ELR (cell line): ENCODE measurements around the gene FHL2.
"Not testable (repeated sequence)": the region's sequence is repeated elsewhere in the genome, so short reads cannot be mapped to it uniquely, and the experiment has no call there.

Source experiments
- DNase-seq: peaks from one replicate; pipeline ENCODE4 v3.0.0-alpha.2; 2015; ENCODE audit warnings: low read depth

Gene FHL2, protein sequence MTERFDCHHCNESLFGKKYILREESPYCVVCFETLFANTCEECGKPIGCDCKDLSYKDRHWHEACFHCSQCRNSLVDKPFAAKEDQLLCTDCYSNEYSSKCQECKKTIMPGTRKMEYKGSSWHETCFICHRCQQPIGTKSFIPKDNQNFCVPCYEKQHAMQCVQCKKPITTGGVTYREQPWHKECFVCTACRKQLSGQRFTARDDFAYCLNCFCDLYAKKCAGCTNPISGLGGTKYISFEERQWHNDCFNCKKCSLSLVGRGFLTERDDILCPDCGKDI

DNA sequence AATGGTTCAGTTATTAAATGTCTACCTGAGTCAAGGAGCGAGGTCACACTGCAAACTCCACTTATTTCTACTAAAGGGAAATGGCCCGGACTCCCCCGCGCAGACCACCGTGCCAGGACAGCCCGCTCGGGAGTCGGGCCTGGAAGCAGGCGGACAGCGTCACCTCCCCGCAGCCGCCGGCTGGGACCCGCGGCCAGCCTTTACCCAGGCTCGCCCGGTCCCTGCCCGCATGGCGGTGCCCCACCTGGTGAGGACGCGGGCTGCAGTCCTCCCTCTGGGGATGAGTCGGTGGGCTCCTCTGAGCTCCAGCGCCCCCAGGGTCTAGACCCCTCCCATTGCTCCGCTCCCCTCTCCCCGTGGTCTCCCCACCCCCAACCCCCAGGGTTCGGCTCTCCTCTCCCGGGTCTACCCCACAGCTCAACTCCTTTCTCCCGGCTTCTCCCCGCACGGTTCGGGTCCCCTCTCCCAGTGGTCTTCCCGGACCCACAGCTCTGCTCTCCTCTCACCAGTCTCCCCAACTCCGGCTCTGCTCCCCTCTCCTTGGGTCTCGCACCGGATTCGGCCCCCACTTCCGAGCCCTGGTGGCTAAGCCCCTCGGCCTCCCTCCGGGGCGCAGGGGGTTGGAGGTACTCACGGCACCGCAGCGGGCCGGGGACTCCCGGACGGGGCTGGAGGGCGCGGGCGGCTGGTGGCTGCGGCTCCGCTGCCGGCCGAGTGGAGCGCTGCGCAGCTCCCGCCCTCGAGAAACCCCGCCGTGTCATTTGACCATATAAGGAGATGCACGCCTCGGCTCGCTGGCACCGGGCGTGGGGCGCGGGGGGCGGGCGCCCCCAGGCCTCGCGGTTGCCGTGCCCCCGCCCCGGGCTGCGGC is at the start of gene FHL2:
FHL2 (minus strand) TSS at position 716 of the 871 bp plus-strand sequence. CDS start 12,535 bp downstream, outside the sequence.
- peak; percentile 87 for DNase-seq

DNA sequence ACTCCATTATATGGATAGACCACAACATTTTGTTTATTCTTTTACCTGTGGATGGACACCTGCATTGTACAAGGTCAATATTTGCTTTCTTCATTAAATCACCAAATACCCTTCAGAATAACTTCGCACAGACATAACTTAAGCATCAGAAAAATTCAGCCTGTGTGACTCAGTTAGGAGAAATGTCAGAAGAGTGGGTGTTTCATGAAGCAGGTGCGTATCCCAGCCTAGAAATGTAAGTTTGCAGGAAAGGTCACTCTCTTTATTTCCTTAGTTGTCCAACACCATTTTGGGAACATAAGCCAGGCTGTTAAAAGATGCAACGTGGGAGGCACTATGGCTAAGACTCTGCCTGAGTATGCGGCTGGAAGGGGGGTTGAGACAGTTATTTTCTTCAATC is 48.6 kb upstream of the FHL2 start:
- DNase-seq, result peak; percentile 18

DNA sequence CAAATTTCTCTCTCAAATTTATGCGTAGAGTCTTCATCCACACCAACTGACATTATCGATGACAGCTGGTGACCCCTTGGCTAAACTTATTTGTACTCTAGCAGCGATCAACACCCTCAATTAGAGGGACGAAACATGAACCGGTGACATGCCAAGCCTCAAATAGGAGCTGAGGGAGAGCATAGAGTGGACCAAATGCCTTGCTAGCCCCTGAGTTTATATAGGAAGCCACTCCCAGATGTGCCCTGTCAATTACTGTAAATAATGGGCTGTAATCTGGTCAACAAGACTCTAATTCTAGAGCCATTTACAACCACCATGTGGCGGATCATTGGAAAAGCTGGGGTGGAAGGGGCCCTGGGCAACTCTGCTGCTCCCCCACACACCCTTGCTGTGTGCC is 47.6 kb upstream of the FHL2 start:
- DNase-seq, result no peak

DNA sequence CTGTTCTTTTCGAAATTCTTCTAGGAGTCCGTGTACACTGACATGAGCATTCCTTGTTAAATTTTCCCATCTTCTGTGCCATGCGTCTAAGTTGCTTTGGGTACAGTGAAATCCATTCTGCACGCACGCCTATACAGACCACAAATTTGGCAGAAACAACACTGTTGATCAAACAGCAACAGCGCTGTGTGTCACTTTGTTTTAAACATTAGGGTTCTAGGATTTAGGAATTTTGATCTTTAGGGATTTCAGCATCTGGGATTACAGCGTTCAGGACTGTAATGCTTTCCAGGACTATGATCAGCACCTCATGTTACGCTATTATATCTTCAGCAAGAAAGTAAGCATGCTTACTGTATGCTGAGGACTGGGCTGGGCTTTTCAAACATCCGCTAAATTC is 47.1 kb upstream of the FHL2 start:
- no peak for DNase-seq

DNA sequence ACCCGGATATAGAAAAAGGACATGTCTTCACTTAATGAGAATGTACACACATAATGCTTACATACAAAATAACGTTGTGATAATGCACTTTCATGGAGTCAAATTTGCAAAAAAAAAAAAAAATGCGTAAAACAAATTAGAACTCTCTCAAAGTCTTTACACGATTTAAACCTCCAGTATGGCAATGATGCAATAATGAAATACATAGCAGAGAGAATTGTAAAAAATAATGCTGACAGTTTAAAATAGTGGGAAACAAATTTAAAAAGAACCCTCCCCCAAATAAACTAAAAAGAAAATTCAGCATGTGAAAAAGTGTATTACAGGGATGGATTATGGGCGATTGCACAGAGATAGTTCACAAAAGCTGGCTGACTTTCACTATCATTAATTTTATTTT is 46.6 kb upstream of the FHL2 start:
- no peak for DNase-seq

DNA sequence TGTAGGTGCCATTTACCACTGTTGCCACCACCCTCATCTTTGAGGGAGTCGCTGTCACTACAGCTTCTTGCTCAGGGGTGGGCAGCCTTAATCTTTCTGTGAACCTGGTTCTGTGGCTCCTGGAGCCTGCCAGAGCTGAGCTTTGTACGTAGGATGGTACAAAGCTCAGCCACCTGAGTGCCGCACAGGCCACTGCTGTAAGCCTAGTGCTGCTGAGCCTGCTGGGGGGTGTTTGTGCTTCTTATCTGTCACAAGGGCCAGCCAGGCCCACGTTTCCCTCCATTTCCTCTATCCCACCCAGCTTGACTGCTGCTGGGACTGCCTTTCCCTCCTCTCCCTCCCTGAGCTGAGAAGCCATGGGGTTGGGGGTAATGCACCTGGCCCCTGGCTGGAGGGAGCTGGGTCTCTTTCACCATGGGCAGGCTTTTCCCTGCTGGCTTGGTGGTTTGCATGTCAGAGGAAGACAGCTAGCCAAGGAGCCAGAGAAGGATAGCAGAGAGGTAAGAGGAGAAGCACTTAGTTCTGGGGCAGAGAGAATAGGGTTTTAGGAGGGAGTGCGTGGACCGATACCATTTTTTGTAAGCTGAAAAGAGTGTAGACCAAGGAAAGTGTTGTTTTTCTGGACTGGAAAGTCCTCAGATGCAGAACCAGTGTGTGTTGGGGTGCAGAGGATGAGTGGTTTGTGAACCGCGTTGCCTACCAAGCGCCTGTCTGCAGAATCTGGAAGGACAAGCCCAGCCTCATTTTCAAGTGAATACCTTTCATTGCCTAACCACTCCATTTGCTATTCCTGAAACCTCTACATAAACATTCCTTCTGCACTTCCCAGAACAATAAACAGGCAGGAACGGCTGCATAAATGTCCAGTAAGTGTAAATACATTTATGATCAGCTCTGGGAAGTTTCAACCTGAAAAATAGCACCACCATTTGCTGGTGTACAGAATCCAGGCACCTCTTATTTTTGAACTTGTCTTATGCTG is 45.1 kb upstream of the FHL2 start:
- DNase-seq, result no peak

DNA sequence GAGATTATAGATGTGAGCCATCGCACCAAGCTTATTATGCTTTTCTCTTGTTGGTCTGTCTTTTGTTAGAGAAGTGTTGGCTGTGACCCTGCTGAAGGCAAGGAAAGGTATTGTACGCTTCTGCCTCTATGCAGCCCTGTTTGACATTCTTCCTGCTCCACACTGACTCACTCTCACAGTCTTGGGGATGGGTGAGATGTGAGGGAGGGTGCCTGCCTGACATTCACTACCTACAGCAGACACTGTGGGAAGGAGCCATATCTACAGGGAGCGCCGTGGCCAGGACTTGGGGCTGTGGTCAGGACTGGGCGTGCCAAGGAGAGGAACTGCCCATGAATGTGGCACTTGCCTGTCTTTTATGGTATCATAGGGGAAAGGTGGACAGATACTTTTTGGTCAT is 43.9 kb upstream of the FHL2 start:
- DNase-seq, result no peak

DNA sequence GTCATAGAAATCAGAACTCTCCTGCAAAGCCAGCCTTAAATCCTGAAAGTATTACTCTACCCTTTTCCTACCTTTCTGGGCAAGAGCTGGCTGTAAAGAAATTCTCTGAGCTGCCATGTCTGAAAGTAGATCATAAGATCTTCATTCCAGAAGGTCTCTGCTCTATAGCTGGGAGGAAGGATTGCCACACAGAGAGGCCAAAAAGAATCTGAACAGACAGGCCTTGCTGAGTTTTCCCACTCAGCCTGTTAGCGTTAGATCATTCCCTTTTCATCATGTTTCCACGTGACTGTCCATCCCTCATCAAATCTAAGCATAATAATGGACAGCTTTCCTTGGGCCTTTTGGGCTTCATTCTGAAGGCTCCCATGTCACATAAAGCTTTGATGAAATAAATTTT is 43.2 kb upstream of the FHL2 start:
- DNase-seq, result no peak

DNA sequence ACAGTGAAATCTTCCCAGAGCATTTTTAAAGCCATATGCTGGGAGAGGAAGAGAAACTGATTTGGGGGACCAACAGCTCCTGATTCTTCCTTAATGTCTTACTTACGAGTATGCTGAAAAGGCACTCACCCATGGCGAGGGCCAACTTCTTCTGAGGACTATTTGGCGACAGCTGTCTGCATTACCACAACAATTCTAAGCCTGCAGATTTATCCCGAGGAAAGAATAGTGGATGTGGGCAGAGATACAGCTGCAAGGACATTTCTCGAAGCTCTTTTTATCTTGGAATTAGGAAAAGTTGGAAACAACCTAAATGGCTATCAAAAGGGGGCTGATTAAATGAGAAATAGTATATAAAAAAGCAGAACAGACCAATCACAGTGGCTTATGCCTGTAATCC is 40.3 kb upstream of the FHL2 start:
- no peak for DNase-seq

DNA sequence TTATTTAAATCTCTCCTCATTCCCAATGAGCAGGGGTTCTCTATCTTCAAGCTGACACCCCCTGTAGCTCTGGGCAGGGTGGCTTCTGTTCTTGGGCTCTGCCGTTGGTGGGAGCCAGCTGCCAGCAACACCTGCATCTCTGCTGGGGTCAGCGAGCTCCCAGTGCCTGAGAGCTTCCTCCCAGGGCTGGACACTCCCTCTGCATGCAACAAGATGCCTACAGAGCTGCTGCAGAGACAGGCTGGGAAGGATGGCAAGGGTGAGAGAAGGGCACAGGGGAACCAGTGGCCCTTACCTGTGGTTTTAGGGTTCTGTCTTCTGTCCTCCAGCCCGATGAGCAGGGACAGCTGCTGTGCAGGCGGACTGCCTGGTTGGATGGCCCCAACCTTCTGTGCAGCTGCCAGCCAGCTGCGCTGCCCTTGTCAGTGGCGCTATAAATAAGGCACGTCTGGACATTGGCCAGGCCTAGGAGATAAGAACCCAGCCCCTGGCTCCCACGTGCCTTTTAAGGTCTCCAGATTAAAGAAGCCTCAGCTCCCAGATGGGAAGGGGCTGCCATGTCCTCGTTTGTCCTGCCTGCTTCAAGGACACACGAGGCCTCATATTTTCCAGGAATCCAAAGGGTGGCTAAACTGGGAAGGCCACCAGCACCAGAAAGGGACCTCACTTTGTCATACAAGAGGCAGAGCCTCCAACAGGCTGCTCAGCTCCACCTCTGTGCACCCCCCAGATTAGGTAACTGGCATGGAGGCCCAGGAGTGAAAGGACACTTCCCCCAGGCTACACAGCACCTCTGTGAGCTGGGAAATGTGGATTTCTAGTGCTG is 39.5 kb upstream of the FHL2 start:
- peak; percentile 24 for DNase-seq

DNA sequence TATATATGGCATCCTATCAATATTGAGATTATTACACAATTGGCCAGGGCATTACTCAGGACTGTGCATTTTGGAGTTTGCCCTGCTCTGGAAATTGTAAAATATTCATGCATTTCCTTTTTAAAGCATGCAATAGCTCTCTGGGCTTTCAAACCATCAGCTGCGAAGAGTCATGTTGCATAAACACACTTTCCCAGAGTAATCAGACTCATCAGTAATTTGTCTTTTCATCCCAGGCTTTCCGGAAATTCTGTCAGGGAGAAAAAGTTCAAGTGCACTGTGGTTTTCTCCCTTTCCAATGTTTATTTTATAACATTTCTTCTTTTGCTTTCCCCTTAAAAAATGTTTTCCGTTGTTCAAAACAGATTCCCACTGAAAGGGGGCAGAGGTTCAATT is 38.9 kb upstream of the FHL2 start:
- DNase-seq, result peak; percentile 44

DNA sequence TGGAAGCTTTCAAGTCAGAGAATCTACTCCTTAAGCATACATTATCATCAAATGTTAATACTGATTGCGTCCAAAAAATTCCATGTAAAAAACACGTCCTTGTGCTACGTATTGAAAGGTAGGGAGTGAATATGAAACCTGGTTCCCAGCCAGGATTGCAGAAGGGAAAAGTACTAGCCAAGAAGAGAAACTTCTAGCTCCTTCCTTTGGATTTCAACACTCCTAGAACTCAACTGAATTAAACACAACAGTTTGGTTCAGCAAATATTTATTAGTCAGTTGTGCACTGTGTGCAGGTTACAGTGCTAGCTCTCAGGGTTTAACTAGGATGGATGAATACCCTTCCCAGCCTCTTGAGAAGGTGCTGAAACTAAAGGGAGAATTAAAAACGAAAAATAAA is 33.9 kb upstream of the FHL2 start:
- no peak for DNase-seq

DNA sequence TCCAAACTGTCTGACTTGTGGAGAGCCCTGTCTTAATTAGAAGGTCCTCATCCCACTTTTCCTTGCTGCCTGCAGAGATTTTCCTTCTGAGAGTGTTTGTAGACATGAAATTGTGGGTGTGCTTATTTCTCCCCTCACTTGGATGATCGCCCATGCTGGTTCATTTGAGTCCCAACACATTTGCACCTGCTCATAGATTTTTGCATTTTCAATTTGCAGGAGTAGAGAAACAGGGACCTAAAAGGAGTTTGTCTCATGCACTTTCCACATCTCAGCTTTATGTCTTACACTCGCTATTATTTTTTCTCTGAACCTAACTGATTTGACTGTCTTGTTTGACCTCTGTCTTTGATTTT is 33.2 kb upstream of the FHL2 start:
- no peak for DNase-seq

DNA sequence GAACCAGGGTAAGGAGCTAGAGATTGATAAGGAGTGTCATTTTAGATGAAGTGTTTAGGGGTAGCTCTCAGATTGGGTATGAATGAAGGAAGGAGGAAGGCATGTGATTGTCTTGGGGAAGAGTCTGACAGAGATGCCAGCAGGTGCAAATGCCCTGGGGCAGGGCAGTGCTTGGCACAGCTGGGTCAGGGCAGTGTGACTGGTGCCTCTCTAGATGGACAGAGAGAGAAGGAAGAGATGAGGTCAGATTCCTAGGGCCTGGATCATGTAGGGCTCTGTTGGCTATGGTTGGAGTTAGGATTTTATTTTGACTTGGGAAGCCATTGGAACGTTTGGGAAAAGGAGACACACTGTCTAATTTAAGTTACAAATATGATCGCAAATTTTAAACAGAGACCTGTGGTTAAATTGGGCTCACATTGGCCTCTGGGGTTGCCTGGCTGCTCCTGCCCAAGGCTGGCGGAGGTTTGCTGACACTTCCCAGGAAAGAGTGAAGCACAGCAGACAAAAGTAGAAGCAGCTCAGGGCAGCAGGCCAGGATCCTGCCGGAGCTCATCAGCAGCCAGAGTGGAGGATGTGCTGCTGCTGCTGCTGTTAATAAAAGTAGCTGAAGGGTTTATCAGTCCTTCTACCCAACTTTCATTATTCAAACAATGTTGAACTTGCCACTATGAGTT is 32.7 kb upstream of the FHL2 start:
- DNase-seq, result no peak

DNA sequence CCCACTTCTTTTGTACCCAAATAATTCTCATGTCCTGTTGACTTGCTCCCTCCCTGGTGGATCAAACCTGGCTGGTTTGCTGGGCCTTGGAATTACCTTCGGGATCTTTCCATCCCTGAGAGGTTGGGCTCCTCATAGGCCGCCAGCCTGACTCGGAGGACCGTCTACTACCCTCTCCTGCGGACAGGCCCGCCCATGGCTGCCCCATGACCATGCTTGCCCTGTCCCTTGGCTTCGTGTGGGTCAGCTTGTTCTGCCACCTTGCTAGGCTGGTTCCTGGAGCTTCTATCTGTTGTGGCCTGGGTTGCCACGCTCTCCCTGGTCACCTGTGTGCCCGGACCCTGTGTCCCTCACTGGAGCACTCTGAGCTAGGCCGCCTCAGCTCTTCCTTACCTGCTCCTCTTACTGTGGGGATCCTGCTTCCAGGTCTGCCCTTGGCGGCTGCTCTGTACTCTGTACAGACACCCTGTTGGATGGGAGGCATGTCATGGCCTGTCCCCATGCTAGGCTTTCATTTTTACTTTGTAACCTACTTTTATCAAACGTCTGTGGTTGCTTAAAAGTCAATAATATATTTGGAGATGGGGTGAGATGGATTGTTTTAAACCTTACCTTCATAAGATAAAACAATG is 29.7 kb upstream of the FHL2 start:
- no peak for DNase-seq

DNA sequence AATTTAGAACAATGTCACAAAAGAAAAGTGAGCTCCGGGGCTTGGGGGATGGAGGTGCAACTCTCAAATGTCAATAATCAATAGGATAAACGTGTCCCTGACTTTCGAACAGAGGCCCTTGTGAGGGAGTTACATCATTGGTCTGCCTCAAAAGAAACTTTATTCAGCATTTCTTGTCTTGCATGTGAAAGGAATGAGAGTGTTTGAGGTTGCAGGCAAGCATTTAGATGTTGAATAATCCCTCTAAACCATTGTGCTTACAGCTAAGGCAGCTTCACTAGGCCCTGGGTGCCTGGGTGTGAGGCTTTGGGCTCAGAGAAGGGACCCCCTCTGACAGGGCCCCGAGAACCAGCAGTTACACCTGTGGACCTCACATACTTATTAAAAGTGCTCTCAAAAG is 28.6 kb upstream of the FHL2 start:
- no peak for DNase-seq

DNA sequence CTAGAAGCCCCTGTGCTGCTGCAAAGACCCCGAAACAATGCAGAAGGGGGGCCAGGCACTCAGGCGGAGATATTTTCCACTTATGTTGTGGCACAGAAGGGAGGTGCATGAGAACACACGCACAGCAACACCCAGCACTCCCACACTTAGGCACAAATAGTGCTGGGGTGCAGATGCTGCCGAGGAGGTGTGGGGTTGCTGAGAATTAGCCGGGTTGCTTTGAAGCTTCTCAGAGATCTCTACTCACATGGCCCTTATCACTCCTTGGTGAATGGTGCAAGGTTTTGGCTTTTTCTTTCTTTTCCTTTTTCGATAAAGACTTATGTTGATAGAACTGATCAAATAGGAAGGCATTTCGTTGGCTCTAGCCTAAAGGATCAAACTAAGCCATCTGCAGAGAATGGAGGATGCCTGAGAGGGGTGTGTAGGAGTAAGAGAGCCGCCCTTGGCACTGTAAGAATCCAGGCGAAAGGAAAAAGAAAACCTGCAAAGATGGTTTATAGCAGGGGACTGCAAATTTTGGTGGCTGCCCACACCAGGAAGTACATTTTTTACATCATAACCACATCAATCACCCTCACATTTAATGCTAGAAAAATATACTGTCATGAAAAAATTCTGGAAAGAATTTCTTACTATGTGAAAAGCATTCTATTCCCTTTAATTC is 27.9 kb upstream of the FHL2 start:
- DNase-seq, result no peak

DNA sequence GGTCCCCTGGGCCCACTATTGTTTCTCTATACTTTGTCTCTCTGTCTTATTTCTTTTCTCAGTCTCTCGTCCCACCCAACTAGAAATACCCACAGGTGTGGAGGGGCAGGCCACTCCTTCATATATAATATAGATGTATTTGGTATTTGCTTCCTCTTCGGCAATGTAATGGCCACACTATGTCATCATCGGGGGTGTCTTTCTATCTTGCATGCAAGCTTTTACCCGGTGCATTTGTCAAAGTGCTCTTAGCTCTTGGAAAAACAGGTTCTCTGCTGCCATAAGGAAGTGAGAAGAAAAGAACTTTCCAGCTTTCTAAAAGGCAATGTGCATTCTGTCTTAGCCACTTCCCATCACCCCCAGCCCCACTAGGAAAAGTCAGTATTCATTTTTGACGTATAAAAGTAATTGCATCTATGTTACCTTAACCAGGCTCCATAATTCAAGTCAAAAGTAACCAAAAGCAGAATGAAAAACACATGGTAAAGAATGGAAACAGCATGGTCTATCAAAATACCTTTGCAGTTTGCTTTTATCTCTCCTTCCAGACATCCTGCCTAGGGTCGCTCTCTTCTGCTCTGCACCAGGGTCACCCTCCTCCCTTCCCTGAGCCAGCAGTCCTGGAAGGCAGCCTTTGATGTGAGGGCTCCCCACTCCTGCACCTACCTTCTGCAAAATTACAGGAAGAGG is 27.2 kb upstream of the FHL2 start:
- no peak for DNase-seq

DNA sequence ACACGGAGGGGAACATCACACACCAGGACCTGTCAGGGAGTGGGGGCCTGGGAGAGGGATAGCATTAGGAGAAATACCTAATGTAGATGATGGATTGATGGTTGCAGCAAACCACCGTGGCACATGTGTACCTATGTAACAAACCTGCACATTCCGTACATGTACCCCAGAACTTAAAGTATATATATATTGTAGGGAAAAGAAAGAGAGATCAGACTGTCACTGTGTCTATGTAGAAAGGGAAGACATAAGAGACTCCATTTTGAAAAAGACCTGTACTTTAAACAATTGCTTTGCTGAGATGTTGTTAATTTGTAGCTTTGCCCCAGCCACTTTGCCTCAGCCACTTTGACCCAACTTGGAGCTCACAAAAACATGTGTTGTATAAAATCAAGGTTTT is 26.0 kb upstream of the FHL2 start:
- not testable (repeated sequence) for DNase-seq
